NB4 (cell line): Measurements from ENCODE around the gene RGS12.

Source experiments
- DNase-seq: peaks from one replicate; pipeline ENCODE4 v3.0.0; 2010; ENCODE audit warnings: low read depth
- H3K4me3 ChIP-seq: one replicate; pipeline ENCODE4 v1.5.1; 2011; ENCODE audit warnings: mild to moderate bottlenecking, low read depth, low read length, moderate library complexity
- MYC ChIP-seq: IDR thresholded peaks from 2 replicates; pipeline ENCODE4 v1.6.1; 2011; ENCODE audit warnings: low read depth, low read length
- POLR2A ChIP-seq: IDR thresholded peaks from 2 replicates; pipeline ENCODE4 v1.6.1; 2011; ENCODE audit warnings: mild to moderate bottlenecking; ENCODE audit not compliant: insufficient read length; ENCODE audit errors: extremely low read depth
- TF ChIP-seq, protein P1 (sequence below): IDR thresholded peaks from one replicate; pipeline ENCODE4 v1.5.1; 2012; ENCODE audit warnings: low read depth, low read length
- TF ChIP-seq, protein P2 (sequence below): IDR thresholded peaks from 2 replicates; pipeline ENCODE4 v1.6.1; 2011; ENCODE audit warnings: low read depth, low read length

The RGS12 gene

DNA sequence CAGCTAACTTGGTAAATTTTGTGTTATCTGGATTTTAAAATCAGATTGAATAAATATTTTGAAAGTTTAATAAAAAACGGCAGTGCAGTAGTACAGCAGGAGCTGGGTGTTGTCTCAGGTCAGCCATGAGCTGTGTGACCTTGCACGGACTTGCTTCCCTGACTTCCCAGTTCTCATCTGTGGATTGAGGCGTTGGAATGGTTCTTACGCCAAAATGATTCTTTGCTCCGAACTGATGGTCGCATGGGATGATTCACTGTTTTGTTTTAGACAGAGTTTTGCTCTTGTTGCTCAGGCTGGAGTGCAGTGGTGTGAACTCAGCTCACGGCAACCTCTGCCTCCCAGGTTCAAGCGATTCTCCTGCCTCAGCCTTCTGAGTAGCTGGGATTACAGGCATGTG, 45.0 kb downstream of the RGS12 start:
- no peak for DNase-seq
- TF ChIP-seq, protein P1, sequence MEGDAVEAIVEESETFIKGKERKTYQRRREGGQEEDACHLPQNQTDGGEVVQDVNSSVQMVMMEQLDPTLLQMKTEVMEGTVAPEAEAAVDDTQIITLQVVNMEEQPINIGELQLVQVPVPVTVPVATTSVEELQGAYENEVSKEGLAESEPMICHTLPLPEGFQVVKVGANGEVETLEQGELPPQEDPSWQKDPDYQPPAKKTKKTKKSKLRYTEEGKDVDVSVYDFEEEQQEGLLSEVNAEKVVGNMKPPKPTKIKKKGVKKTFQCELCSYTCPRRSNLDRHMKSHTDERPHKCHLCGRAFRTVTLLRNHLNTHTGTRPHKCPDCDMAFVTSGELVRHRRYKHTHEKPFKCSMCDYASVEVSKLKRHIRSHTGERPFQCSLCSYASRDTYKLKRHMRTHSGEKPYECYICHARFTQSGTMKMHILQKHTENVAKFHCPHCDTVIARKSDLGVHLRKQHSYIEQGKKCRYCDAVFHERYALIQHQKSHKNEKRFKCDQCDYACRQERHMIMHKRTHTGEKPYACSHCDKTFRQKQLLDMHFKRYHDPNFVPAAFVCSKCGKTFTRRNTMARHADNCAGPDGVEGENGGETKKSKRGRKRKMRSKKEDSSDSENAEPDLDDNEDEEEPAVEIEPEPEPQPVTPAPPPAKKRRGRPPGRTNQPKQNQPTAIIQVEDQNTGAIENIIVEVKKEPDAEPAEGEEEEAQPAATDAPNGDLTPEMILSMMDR: no peak
- TF ChIP-seq, protein P2, sequence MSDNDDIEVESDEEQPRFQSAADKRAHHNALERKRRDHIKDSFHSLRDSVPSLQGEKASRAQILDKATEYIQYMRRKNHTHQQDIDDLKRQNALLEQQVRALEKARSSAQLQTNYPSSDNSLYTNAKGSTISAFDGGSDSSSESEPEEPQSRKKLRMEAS: no peak
- TF ChIP-seq POLR2A: no peak
- TF ChIP-seq MYC: no peak
- no peak overlapping the region for H3K4me3 ChIP-seq

DNA sequence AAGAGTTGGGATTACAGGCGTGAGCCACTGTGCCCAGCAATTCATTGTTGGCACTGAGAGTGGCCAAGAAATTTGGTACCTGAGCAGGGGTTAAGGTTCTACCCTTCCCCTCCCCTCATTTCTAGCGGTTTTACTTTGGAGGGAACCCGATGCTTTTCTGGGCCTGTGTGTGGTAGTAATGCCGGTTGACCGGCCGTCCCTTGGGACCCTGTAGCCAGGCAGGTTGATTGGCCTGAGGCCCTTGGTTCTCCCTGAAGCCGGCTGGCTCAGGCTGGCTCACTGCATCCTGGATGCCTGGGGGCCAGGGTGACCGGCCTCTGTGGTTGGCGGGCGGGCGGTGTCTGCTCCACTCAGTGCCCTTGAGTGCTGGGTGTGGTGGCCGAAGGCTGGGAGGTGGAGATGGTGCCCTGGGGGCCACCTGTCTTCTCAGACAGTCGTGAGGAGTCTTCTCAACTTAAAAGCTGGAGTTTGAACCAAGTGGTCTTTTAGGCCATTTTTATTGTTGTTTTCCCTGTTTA, 45.6 kb downstream of the RGS12 start:
- no peak overlapping the region for H3K4me3 ChIP-seq
- no peak for DNase-seq
- TF ChIP-seq, protein P1: no peak
- TF ChIP-seq, protein P2: no peak
- no peak for TF ChIP-seq MYC
- TF ChIP-seq POLR2A: no peak

DNA sequence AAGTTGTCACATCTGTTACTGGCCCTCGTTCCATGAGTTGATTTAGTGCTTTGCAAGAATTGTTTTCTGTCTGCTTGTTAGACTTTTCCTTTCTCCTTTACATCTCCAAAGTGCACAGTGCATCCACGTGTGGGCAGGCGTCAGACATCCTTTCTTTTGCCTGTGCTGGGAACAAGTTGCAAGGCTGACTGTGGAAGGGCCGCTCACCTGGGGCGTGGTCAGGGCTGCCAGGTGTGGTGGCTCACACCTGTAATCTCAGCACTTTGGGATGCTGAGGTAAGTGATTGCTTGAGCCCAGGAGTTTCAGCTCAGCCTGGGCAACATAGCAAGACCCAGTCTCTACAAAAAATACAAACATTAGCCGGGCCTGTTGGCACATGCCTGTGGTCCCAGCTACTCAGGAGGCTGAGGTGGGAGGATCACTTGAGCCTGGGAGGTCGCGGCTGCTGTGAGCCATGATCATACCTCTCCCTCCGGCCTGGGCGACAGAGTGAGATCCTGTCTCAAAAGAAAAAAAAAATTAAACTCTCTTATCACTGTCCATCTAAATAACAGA, 46.2 kb downstream of the RGS12 start:
- TF ChIP-seq MYC: no peak
- TF ChIP-seq, protein P2: no peak
- TF ChIP-seq POLR2A: no peak
- TF ChIP-seq, protein P1: no peak
- H3K4me3 ChIP-seq: no peak overlapping the region

DNA sequence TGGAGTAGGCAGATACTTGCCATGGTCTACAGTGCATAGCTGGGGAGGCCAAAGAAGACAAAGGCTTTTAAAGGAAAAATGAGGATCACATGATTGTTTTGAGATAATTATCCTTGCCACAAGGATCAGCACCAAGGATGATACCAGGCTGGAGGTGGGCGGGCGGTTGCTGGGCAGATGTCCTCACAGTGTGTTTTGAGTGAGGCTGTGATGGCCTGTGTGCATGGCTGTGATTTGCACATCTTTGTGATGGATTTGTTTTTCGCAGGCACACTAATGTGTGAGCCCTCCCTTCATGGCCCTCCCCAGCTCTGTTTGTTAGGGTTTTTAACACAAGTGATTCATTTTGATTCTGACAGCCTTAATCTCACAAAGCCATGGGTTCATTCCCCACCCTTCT, 46.8 kb downstream of the RGS12 start:
- TF ChIP-seq, protein P1: no peak
- TF ChIP-seq, protein P2: no peak
- no peak for TF ChIP-seq POLR2A
- no peak for TF ChIP-seq MYC

More for the DNA sequence above, 46.2 kb downstream of the RGS12 start:
- DNase-seq: no peak

DNA sequence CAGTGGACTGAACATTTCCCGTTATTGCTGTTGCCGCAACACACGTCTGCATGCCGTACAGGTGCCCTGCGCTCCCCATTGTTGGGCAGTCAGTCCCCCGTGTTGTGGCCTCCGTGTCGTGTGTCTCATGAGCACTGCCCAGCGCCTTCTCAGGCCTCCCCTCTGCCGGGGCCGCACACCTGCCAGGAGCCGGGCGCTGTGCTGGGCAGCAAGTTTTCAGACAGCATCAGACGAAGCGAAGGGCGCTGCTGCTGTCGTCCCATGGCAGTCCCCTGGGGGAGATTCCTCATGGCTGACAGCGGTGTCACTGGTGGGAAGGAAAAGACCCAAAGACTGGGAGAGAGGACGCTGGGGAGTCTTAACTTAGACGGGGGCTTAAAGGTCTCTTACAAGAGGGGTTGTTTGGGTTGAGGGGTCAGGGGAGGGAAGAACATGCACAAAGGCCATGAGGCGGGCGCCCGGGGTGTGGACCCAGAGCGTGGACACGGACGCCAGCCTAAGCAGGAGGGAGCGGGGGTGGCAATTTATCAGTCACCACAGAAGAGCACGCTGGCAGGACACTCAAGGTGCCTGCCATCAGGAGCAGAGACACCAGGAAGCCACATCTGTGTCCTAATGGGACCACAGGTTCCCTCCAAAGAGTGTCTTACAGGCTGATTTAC, 47.3 kb downstream of the RGS12 start:
- H3K4me3 ChIP-seq: no peak overlapping the region
- TF ChIP-seq POLR2A (no peak), MYC (no peak)
- TF ChIP-seq, protein P2: no peak
- TF ChIP-seq, protein P1: no peak
- DNase-seq: no peak

More for the DNA sequence above, 46.8 kb downstream of the RGS12 start:
- no peak for DNase-seq
- no peak overlapping the region for H3K4me3 ChIP-seq
